GM04503 (cell line): ENCODE results near the gene PXDN.
"Not testable (repeated sequence)": the region's sequence is repeated elsewhere in the genome, so short reads cannot be mapped to it uniquely, and the experiment has no call there.

Experiments
- DNase-seq: peaks from one replicate; pipeline ENCODE4 v3.0.0-alpha.2; 2012; ENCODE audit warnings: low read depth

Gene PXDN

GRCh38 chr2:1681323-1682180 lies 62.8 kb downstream of the PXDN start:
- no peak for DNase-seq

GRCh38 chr2:1681017-1681318 lies 63.3 kb downstream of the PXDN start:
- DNase-seq: no peak

GRCh38 chr2:1680222-1681016 lies 63.9 kb downstream of the PXDN start:
- no peak for DNase-seq

DNA sequence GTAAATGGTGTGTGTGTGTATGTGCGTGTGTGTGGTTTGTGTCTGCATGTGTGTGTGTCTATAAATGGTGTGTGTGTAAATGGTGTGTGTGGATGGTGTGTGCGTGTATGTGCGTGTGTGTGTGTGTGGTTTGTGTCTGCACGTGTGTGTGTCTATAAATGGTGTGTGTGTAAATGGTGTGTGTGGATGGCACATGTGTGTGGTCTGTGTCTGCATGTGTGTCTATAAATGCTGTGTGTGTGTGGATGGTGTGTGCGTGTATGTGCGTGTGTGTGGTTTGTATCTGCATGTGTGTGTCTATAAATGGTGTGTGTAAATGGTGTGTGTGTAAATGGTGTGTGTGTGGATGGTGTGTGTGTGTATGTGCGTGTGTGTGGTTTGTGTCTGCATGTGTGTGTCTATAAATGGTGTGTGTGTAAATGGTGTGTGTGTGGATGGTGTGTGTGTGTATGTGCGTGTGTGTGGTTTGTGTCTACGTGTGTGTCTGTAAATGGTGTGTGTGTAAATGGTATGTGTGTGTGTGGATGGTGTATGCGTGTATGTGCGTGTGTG lies 64.8 kb downstream of the PXDN start:
- not testable (repeated sequence) for DNase-seq

- not testable (repeated sequence) for DNase-seq
Measured at GRCh38 chr2:1679065-1679464, 65.2 kb downstream of the PXDN start.

- no peak for DNase-seq
Measured at GRCh38 chr2:1678609-1679008, 65.7 kb downstream of the PXDN start.

GRCh38 chr2:1677821-1678165 lies 66.5 kb downstream of the PXDN start:
- DNase-seq: no peak

- no peak for DNase-seq
Measured at GRCh38 chr2:1676913-1677820, 67.1 kb downstream of the PXDN start.

GRCh38 chr2:1676091-1676912 lies 68.0 kb downstream of the PXDN start:
- no peak for DNase-seq

- DNase-seq: peak; percentile 91
Measured at GRCh38 chr2:1675633-1676032, 68.7 kb downstream of the PXDN start.

DNA sequence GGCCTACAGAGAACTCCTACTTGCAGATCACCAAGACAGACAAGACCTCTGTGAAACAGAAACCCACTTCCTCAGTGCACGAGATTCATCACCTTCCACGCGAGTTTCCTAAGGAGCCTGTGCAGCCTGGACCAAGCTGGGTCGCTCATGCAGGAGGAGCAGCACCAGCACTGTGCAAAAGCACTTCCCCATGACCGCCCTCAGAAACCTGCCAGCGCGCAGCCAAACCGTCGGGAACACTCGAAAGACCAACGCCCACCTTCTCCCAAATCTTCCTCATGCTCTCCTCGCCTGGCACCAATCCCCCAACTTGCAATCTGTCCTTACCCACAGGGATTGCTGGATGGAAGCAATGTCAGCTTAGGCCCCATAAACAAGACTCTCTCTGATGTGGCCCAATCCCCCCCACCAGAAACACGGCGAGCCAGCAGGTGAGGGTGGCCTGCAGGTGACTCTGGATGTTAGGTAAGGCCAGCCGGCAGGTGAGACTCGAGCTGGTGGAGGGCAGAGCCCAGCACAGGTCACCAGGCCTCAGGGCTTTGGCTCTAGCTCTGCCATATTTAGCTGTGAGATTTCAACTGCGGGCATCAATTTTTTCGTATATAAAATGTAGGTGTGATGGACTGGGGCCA lies 69.4 kb downstream of the PXDN start:
- no peak for DNase-seq

GRCh38 chr2:1674276-1674675 lies 70.0 kb downstream of the PXDN start:
- no peak for DNase-seq

GRCh38 chr2:1673160-1673944 lies 71.0 kb downstream of the PXDN start:
- no peak for DNase-seq

DNA sequence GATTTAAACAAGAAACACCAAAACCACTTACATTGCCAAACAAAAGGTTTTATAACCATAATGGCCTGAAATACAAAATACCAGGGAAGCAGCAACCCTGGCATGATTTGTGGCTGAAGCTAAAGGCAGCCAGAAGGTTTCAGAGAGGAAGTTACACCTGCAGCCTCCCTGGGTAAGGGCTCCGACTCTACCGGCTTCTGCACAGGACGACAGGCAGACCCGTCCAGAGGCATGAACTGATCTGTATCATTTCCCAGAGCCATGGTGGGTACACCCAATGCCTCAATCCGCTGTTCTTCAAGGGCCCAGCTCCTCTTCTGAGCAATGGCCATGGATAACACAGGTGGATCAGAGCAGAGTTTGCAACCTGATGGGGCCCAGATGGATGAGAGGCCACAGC lies 71.6 kb downstream of the PXDN start:
- no peak for DNase-seq

DNA sequence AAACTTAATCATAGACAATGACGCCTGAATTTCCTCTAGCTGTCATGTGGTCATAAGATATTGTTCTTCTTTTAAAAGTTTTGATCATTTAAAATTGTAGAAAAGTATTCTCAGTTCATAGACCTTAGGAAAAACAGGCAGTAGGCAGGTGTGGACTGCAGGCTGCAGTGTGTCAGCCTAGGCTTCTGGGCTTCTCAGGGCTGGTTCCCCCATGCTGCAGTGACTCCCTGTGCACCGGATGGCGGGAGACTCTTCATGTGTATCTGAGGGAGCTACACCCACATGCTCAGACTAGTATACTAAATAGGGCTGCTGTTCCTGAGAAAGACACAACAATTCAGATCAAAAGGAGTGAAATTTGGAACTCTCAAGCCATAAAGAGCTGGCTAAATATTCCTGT lies 72.4 kb downstream of the PXDN start:
- no peak for DNase-seq

DNA sequence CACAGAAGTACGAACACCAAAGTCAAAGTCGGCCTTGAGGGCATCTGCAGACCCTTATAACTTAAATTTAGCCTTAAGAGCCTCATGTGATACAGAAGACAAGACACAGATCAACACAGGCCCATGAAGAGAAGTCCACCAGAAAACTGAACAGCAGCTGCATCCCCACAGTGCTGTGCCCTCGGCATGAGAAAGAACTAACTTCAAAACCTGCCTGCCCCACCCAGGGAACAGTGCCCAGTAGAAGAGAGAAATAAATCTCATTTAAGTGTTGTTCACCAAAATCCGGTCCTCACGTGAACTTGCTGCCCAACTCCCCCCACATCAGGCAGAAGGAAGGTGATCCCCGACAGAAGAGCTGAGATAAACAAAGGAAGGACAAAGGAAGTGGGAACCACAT lies 73.7 kb downstream of the PXDN start:
- no peak for DNase-seq

DNA sequence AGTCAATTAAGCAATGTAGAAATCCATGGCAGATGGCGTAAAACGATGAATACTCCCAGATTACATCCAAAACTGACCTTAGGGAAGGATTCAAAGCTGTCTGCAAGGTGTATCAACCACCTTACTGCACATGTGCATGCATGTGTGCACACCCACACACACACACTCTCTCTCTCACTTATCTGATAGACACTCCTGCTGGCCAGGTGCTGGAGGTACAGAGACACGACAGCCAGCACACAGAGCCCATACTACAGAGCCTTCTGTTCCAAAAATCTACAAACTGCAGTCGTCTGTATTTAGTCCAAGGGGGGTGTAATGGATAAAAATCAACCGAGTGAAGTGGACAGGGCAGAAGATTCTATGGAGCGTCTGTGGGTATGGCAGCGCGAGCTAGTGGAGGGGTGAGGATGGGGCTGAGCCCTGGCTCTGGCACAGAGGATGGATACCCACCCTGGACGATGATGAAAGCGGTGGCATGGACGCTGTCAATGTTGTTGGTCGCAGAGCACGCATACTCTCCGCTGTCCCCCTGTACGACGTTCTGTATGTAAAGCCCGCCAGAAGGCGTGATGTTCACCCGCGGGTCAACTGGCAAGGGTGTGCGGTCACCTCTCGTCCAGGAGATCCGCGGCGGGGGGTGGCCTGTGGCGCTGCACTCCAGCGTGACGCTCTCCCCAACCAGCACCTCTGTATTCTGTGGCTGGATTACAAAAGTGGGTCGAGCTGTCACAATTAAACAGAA lies 78.4 kb downstream of the PXDN start:
- DNase-seq: no peak

- no peak for DNase-seq
Measured at GRCh38 chr2:1664698-1665097, 79.6 kb downstream of the PXDN start.

DNA sequence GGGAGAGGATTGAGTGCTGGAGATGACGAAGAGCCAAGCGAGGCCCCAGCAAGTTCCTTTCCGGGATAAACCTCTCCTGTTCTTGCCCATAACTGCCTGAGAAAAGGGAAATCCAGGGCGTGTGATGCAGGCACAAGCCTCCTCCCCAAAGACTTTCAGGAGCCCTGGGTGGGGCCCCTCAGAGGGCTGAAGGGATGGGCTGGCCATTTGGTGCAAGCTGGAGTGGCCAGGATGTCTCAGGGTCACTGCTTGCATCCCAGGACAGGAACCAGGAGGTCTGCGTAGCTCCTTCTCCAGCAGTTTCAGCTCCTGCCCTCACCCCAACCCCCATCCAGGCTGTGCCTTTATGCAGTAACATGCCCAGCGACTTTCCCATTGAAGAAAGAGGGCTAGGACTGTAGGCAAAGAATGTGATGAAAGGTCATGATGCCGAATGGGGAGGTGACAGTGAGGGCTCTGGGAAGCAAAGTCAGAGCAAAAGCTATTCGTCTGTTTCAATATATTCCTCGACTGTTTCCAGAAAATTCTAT lies 80.2 kb downstream of the PXDN start:
- no peak for DNase-seq
